ENCODE data around the gene VPS36. TPM values are rescaled to one million over a fixed set of nuclear protein-coding genes. Genes with fewer than 3 reads are reported as not detected.
"Not testable (repeated sequence)": the region's sequence is repeated elsewhere in the genome, so short reads cannot be mapped to it uniquely, and the experiment has no call there.

VPS36 gene
- total RNA-seq, 1 experiment from 2014 or later, result 34.8 TPM

GRCh38 chr13:52408071-52408658, 42.3 kb downstream of the VPS36 start:
- H3K4me2 ChIP-seq (ENCODE audit: low read length); H3K9ac ChIP-seq (ENCODE audit: low read length); H2AFZ ChIP-seq (ENCODE audit: low read depth, low read length, poor library complexity, severe bottlenecking); intact Hi-C loops (cut with micrococcal nuclease); H3K9me3 ChIP-seq (ENCODE audit: control insufficient read depth in 1 of 2, insufficient read depth in 1 of 2, low read depth in 1 of 2, low read length in 2 of 2); DNase-seq (ENCODE audit: low read depth, low spot score); RAD21 ChIA-PET (ENCODE audit: low non-redundant PET in 1 of 2, low total read pairs in 2 of 2, uncharacterized antibody in 2 of 2, unreplicated experiment in 2 of 2); H3K27ac ChIP-seq (ENCODE audit: low read depth, low read length); H3K4me3 ChIP-seq (replicated peaks in 1 of 2; ENCODE audit: low read depth in 1 of 2, low read length in 2 of 2); H3K36me3 ChIP-seq (ENCODE audit: control insufficient read depth in 1 of 2, insufficient read depth in 2 of 2, low read length in 2 of 2); CTCF ChIA-PET; H3K27me3 ChIP-seq (ENCODE audit: insufficient read depth, low read length); POLR2A ChIA-PET; H3K79me2 ChIP-seq (ENCODE audit: insufficient read depth, low read length); BruUV-seq (replicated peaks); H3K9me2 ChIP-seq (ENCODE audit: insufficient read depth); ATAC-seq; H4K20me1 ChIP-seq (ENCODE audit: insufficient read depth): not testable (repeated sequence)
- H3K4me1 ChIP-seq (ENCODE audit: control insufficient read depth in 1 of 2, insufficient read depth in 2 of 2, low read length in 2 of 2), result peaks cover 0 to 11% of the 10 kb centered on the region in 2 experiments; a peak in 2 of 4 replicates

GRCh38 chr13:52407436-52407835, 43.0 kb downstream of the VPS36 start:
- POLR2A ChIA-PET; intact Hi-C loops (cut with micrococcal nuclease); ATAC-seq; H3K79me2 ChIP-seq (ENCODE audit: insufficient read depth, low read length); H3K27ac ChIP-seq (ENCODE audit: low read depth, low read length); H3K9ac ChIP-seq (ENCODE audit: low read length); CTCF ChIA-PET; H3K4me3 ChIP-seq (replicated peaks in 1 of 2; ENCODE audit: low read depth in 1 of 2, low read length in 2 of 2); H3K9me3 ChIP-seq (ENCODE audit: control insufficient read depth in 1 of 2, insufficient read depth in 1 of 2, low read depth in 1 of 2, low read length in 2 of 2); H4K20me1 ChIP-seq (ENCODE audit: insufficient read depth); H3K9me2 ChIP-seq (ENCODE audit: insufficient read depth); BruUV-seq (replicated peaks); DNase-seq (ENCODE audit: low read depth, low spot score); H2AFZ ChIP-seq (ENCODE audit: low read depth, low read length, poor library complexity, severe bottlenecking); H3K36me3 ChIP-seq (ENCODE audit: control insufficient read depth in 1 of 2, insufficient read depth in 2 of 2, low read length in 2 of 2); H3K4me2 ChIP-seq (ENCODE audit: low read length); RAD21 ChIA-PET (ENCODE audit: low non-redundant PET in 1 of 2, low total read pairs in 2 of 2, uncharacterized antibody in 2 of 2, unreplicated experiment in 2 of 2); H3K27me3 ChIP-seq (ENCODE audit: insufficient read depth, low read length): not testable (repeated sequence)
- H3K4me1 ChIP-seq (ENCODE audit: control insufficient read depth in 1 of 2, insufficient read depth in 2 of 2, low read length in 2 of 2), result peaks cover 0 to 10% of the 10 kb centered on the region in 2 experiments; a peak in 2 of 4 replicates

- no peak overlapping the region for H3K4me3 ChIP-seq (replicated peaks in 1 of 2; ENCODE audit: low read depth in 1 of 2, low read length in 2 of 2)
- H2AFZ ChIP-seq (ENCODE audit: low read depth, low read length, poor library complexity, severe bottlenecking), result no peak overlapping the region
- H4K20me1 ChIP-seq (ENCODE audit: insufficient read depth), result no peaks in the 10 kb centered on the region
- ATAC-seq, result no peak
- intact Hi-C loops (cut with micrococcal nuclease), result no loop called here
- no peak overlapping the region for H3K9ac ChIP-seq (ENCODE audit: low read length)
- no peak for DNase-seq (ENCODE audit: low read depth, low spot score)
- no TSS peak for BruUV-seq (replicated peaks)
- no peak overlapping the region for H3K4me2 ChIP-seq (ENCODE audit: low read length)
- H3K36me3 ChIP-seq (ENCODE audit: control insufficient read depth in 1 of 2, insufficient read depth in 2 of 2, low read length in 2 of 2), result no peaks in the 10 kb centered on the region
- H3K9me2 ChIP-seq (ENCODE audit: insufficient read depth), result no peaks in the 10 kb centered on the region
- ChIA-PET CTCF (no interaction called here), POLR2A (no interaction called here), RAD21 (ENCODE audit: low non-redundant PET in 1 of 2, low total read pairs in 2 of 2, uncharacterized antibody in 2 of 2, unreplicated experiment in 2 of 2) (no interaction called here)
- H3K79me2 ChIP-seq (ENCODE audit: insufficient read depth, low read length), result no peaks in the 10 kb centered on the region
- H3K9me3 ChIP-seq (ENCODE audit: control insufficient read depth in 1 of 2, insufficient read depth in 1 of 2, low read depth in 1 of 2, low read length in 2 of 2), result no peaks in the 10 kb centered on the region
- peaks cover 0 to 2% of the 10 kb centered on the region in 2 experiments; a peak in 2 of 4 replicates for H3K4me1 ChIP-seq (ENCODE audit: control insufficient read depth in 1 of 2, insufficient read depth in 2 of 2, low read length in 2 of 2)
- H3K27me3 ChIP-seq (ENCODE audit: insufficient read depth, low read length), result no peaks in the 10 kb centered on the region
- no peak overlapping the region for H3K27ac ChIP-seq (ENCODE audit: low read depth, low read length)
- TF ChIP-seq REST (IDR thresholded peaks at IDR 0.05; ENCODE audit: low read depth) (no peak), ZBTB33 (IDR thresholded peaks at IDR 0.05; ENCODE audit: extremely low read depth, insufficient replicate concordance, low read length) (no peak), ATF3 (IDR thresholded peaks at IDR 0.05) (no peak), JUND (IDR thresholded peaks at IDR 0.05) (no peak), EZH2phosphoT487 (IDR thresholded peaks at IDR 0.05; ENCODE audit: borderline replicate concordance) (no peak), CEBPB (IDR thresholded peaks at IDR 0.05; ENCODE audit: low read depth) (no peak), FOSL1 (IDR thresholded peaks at IDR 0.05; ENCODE audit: low read depth) (no peak)
Measured at GRCh38 chr13:52406629-52407028, 43.8 kb downstream of the VPS36 start.

Measured in HCT116 (cell line).